ENCODE measurements around the gene RAB11FIP4.

The RAB11FIP4 gene

GRCh38 chr17:31388351-31388750 lies 3.1 kb upstream of the RAB11FIP4 start:
- no peak for DNase-seq

DNA sequence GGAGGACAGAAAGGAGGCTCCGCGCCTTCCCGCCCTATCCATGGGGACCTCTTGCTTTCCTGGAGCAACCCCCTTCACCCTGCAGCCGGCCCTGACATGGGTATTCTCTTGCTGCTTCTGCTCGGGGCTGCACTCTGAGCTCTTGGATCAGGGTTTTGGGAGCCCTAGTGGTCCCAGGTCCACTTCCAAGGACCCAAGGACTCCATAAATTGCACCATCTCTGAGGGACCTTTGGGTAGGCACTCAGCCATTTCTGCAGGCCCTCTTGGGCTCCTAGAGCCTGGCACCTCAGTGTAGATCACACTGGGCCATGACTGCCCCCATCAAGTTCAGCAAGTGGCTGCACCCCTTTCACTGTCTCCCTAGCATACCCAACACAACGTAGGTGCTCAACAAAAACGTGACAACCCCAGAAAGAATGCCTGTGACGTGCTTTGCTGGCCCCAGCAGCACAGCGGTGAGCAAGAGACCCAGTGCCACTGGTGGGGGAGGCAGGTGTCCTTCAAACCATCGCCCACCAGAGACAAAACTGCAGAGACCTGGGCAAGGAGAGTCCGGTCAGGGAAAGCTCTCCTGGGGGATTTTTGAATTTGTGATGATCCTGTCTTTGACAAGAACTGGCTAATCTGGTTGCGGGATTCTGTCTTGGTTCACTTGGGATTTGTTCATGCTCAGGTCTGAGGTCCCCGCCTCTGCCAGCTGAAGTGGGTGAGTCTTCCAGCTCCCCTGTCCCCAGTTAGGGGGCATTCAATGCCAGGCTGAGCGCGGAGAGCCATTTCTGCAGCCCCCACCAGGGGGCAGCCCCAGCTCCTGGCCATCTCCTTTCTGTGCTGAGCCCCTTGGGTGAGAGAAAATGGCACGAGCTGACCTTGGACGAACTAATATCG lies 2.5 kb upstream of the RAB11FIP4 start:
- DNase-seq, result peak; percentile 46

- no peak for DNase-seq
Measured at GRCh38 chr17:31389657-31390381, 1.7 kb upstream of the RAB11FIP4 start.

DNA sequence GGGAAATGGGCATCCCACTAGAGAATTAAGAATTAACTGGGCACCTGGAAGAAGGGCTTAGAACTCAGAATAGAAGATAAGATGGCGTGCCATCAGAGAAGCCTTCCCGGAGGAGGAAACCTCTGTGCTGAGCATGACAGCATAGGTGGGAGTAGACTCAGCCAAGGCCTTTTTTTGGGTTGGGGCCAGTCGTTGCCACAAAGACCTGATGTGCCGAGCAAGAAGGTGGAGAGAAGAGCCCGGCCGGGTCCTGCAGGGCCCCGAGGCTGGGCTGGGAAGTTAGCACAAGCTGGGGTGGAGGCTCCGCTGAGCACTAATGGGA lies 1.1 kb upstream of the RAB11FIP4 start:
- DNase-seq, result no peak

DNA sequence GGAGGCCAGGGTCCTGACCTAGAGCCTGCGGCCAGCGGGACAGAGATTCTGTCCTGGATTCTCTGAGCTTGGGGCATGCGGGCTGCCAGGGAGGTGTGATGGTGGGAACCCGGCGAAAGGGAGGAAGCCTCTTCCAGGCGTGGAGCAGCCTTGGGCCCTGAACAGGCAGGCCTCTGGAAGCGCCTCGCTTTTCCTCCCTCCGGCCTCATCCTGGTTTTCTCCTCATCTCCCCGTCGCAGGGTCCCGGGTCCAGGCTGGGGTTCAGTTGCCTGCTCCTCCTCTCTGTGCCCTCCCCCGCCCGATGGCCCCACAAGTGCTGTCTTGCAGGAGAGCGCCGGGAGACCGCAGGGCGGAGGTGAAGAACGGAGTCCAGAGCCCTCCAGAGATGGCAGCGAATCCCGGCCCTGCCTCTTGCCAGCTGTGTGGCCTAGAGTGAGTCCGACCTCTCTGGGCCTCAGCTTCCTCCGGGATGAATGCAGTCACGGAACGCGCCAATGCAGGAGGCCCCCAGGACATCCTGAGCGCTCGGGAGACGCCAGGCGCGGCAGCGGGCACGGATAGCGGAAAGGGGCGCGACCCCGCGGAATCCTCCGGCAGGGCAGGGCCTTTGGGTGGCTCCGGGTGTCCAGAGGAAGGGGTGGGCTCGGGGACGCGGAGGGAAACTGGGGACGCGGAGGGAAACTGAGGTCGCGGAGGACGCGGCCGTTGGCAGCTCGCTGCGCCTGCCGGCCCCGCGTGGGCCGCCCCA lies 553 bp upstream of the RAB11FIP4 start:
- no peak for DNase-seq

DNA sequence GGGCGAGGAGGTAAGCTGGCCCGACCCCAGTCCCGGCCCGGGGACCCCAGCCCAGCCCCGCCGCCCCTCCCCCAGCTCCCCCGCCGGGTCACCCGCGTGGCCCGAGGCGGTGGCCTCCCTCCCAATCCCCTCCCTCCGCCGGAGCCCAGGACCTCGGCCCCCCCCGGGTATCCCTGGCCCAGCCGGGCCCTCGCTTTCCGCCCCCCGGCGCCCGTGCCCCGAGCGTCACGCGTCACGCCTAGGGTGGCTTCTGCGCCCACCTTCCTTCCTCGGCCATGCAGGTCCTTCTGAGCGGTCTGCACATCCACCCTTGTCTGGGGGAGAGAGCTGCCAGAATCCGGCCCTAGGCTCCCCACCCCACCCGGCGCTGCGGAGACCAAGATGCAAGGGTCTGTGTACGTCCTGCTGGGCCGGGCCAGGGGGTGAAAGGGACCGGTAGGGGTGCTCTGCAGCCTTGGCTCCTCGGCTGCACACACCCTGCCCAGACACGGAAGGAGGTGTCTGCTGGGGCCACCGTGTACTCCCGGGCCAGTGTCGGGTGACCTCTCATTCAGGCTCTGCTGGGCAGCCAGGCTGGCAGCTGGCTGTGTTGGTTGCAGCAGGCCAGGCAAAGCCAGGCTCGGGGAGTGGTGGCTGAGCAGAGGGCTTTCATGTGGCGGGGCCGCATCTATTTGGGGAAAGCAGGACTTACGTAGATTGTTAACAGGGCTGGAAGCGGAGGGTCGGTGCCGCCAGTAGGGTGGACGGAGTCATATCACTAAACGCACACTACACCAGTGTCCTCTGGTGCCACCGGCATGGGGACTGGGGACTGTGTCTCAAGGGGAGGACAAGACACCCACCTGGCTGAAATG lies 754 bp downstream of the RAB11FIP4 start:
- DNase-seq, result no peak

DNA sequence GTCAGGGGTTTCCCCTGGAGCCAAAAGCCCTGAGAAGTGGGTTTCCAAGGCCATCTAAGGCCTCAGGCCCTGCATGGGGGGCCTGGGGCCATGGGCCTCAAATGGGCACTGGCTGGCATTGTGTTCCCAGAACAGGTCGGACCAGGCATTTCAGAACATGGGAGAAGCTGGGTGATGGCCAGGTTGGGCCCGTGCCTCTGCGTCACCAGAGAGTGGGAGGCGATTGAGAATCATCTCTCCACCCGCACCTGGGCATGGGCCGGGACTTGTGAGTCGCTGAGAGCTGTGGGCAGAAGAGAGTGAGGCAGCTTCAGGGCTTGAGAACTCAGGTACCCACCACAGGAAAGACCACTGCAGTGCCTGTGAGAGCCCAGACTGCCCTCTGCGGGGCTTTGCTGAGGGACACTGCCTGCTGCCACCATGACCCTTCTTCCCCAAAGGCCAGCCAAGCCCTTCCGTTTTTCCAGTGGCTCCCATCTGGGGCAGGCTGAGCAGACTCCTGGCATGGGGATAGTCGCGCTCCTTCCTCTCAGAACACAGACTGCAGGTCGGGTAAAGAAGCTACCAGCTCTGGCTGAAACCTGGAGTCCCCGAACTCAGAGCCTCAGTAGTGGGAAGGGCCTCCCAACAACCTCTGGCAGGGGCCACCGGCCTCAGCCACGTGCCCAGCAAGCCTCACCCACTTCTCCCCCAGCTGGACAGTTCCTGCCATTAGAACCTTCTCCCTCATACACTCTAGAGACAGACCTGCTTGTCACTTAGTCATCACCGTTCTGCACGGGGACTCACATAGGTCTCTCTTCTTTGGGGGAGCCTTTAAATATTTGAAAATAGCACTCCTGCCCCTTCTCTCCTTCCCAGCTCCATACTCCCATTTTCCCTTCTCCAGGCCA lies 1.6 kb downstream of the RAB11FIP4 start:
- DNase-seq, result no peak

GRCh38 chr17:31393749-31394146 lies 2.3 kb downstream of the RAB11FIP4 start:
- no peak for DNase-seq

- DNase-seq, result no peak
Measured at GRCh38 chr17:31394544-31394943, 3.1 kb downstream of the RAB11FIP4 start.

GRCh38 chr17:31397256-31397939 lies 5.9 kb downstream of the RAB11FIP4 start:
- DNase-seq, result no peak

DNA sequence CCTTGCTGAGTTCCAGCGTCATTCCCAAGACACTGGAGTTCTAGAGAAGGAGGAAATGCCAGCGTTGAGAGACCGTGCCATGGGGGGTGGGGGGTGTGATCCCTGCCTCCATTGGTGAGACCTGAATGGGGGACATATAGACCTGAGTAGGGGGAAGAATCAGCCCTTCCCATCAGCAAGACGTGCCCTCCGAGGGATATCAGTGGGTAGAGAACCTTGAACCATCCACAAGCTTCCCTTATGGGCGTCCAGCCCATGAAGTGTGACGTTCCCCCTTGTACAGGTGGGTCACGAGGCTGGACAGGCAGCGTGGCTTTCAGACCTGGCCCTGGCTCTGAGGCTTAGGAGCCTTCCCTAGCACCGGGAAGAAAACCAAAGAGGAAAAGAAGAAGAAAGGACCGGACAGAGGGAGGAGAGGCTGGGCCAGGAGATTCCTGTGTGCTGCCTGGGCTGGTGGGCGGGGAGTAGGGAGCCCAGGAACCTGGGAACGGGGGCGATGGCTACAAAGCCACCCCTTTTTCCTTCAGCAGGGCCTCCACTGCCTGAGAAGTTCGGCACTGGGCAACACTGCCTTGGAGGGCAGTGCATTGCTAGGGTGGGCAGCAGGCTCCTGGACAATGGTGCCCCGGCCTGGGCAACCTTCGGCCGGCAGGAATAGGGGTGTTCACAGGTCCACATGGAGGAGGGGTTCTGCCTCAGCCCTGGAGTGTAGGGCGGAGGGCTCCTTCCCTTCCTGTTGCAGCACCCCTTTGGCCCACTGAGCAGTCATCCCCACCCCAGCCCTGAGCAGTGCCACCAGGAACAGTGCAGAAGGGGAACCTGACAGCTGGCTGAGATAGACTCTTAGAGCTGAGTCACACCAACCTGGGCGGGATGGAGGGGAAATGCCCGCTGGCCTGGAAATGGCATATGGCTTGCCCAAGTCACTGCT lies 7.2 kb downstream of the RAB11FIP4 start:
- no peak for DNase-seq

DNA sequence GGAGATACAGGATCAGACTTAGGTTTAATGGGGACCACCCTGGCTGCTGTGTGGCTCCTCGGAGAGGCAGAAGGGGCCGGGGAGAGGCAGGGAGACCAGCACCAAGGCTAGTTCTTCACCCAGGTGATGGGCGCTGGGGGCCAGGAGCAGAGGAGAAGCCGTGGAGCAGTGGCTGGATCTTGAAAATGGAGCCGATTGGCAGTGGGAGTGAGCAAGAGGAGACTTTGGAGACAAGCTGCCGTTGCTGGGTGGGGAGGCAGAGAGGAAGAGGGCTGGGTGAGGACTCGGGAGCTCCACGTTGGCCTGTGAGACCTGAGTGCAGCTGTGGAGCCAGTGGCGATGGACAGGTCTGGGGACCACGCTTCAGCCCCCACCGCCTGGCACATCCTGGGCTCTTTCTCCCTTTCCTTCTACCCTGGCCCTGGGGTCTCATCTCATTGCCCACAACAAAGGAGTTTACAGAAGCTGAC lies 9.0 kb downstream of the RAB11FIP4 start:
- DNase-seq, result no peak

- no peak for DNase-seq
Measured at GRCh38 chr17:31401456-31402254, 10.2 kb downstream of the RAB11FIP4 start.

DNA sequence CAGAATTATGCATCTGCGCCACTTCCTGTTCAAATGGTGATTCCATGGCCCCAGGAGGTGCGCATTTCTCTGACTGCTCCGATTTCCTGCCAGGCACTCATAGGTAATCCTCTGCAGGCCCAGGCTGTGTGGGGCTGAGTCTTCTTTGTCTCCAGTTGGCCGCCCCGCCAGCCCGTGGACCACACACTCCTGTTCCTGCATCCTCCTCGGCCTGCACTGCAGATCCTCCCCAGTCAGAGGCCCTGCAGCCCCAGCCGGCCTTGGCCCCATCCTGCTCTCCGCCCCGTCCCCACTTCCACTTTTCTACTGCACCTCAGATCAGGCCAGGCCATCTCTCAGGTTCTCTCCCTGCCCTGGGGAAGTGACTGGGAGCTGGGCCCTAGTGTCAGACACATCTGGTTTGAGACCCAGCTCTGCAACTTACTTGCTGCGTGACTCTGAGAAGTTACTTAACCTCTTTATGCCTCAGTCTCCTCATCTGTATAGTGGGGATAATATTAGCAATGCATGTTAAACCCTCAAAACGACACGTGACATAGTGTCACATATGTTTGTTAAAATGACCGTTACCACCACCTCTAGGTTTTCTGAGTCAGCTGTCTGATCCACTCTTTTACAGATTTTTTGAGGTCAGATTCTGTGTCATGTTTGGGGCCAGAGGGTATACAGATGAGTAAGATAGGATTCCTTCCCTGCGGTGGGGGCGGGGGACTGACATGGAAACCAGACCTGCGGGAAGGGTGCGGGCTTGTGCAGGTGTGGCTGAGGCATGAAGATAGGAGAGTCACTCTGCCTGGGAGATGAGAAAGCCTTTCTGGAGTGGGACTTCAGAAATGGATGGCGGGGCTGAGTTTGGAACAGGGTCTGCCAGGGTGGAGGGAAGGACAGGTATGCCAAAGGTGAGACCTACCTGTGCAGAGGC lies 12.8 kb downstream of the RAB11FIP4 start:
- no peak for DNase-seq

DNA sequence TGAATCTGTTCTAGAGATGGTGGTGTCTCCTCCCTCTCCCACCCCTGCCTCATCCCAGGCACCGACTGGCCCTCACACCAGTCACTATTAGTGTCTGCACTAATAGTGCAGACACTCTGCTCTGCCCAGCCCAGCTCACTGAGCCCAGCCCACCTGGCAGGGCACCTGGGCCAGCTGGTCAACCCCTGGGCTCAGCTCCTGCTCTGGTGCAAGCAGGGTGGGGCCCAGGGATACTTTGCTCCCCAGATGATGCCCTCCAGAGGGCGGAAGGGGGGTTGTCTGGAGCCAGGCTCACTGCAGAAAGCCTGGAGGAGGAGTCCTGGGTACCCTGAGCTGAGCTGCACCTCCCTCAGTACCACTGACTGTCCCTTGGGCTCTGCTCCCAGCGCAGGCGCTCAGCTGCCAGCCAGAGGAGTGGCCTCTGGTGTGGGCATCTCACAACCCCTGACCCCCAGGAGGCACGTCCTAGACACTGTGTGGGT lies 14.5 kb downstream of the RAB11FIP4 start:
- DNase-seq, result no peak

GRCh38 chr17:31408586-31408985 lies 17.1 kb downstream of the RAB11FIP4 start:
- no peak for DNase-seq

GRCh38 chr17:31411707-31412285 lies 20.3 kb downstream of the RAB11FIP4 start:
- no peak for DNase-seq
